GM19238 (cell line): Measurements from ENCODE around the gene PITPNB.

Experiments
- DNase-seq: peaks from one replicate; pipeline ENCODE4 v3.0.0; 2011; ENCODE audit warnings: low spot score; ENCODE audit not compliant: insufficient read length

PITPNB gene

GRCh38 chr22:27919222-27919941 is at the start of gene PITPNB:
TSS of gene PITPNB (minus strand) at chr22:27919256. CDS start at chr22:27919191, 65 bp downstream.
- DNase-seq: peak; percentile 91

- no peak for DNase-seq
Observed at GRCh38 chr22:27966168-27967064, 47.4 kb upstream of the PITPNB start.

GRCh38 chr22:27962268-27963044 is 43.4 kb upstream of the PITPNB start:
- DNase-seq: no peak

GRCh38 chr22:27961680-27962079 is 42.6 kb upstream of the PITPNB start:
- no peak for DNase-seq

- DNase-seq: no peak
Observed at GRCh38 chr22:27961182-27961581, 42.1 kb upstream of the PITPNB start.

GRCh38 chr22:27959335-27960090 is 40.5 kb upstream of the PITPNB start:
- DNase-seq: no peak

- no peak for DNase-seq
Observed at GRCh38 chr22:27952779-27953178, 33.7 kb upstream of the PITPNB start.

- no peak for DNase-seq
Observed at GRCh38 chr22:27952091-27952490, 33.0 kb upstream of the PITPNB start.

- DNase-seq: no peak
Observed at GRCh38 chr22:27949421-27949820, 30.4 kb upstream of the PITPNB start.

GRCh38 chr22:27948569-27948968 is 29.5 kb upstream of the PITPNB start:
- no peak for DNase-seq

GRCh38 chr22:27947448-27947847 is 28.4 kb upstream of the PITPNB start:
- no peak for DNase-seq

- no peak for DNase-seq
Observed at GRCh38 chr22:27941143-27941542, 22.1 kb upstream of the PITPNB start.

GRCh38 chr22:27937453-27937852 is 18.4 kb upstream of the PITPNB start:
- DNase-seq: no peak

GRCh38 chr22:27935897-27936296 is 16.8 kb upstream of the PITPNB start:
- DNase-seq: no peak

- no peak for DNase-seq
Observed at GRCh38 chr22:27934069-27934468, 15.0 kb upstream of the PITPNB start.

GRCh38 chr22:27933186-27933983 is 14.3 kb upstream of the PITPNB start:
- DNase-seq: no peak

- no peak for DNase-seq
Observed at GRCh38 chr22:27930331-27931060, 11.4 kb upstream of the PITPNB start.

- DNase-seq: no peak
Observed at GRCh38 chr22:27927608-27928007, 8.6 kb upstream of the PITPNB start.

GRCh38 chr22:27925331-27925730 is 6.3 kb upstream of the PITPNB start:
- no peak for DNase-seq
